Spleen (tissue), 11 donors: ENCODE results near the gene PRSS21. TPM values are rescaled to one million over a fixed set of nuclear protein-coding genes. Genes with fewer than 3 reads are reported as not detected.
A peak's percentile ranks its signal among the peaks of the same experiment; 100 is the strongest.

Experiments
- DNase-seq: peaks from one replicate; pipeline ENCODE4 v3.0.0-alpha.2; 2020
- H3K27ac ChIP-seq, 8 donors: fragments of 200-600 bp; sonication (generic) in 7 of 8; 1 replicate in 4 of 8; 2 replicates in 4 of 8; pipeline versions ENCODE4 v1.5.0 to v1.8.0; 2016 to 2021; ENCODE audit warnings: inconsistent platforms in 4 of 8, mild to moderate bottlenecking in 4 of 8, moderate library complexity in 1 of 8
- H3K27me3 ChIP-seq, 7 donors: fragments of 200-600 bp; sonication (generic) in 6 of 7; replicated peaks in 1 of 7; 1 replicate in 4 of 7; 2 replicates in 3 of 7; pipeline versions ENCODE4 v1.5.0 to v1.8.0; 2016 to 2021; ENCODE audit warnings: inconsistent platforms in 3 of 7, mild to moderate bottlenecking in 1 of 7
- H3K36me3 ChIP-seq, 6 donors: fragments of 200-600 bp; sonication (generic) in 5 of 6; 1 replicate in 4 of 6; 2 replicates in 2 of 6; pipeline versions ENCODE4 v1.5.0 to v1.8.0; 2016 to 2021; ENCODE audit warnings: inconsistent platforms in 2 of 6
- H3K4me1 ChIP-seq, 6 donors: fragments of 200-600 bp; sonication (generic) in 5 of 6; 1 replicate in 3 of 6; 2 replicates in 3 of 6; pipeline versions ENCODE4 v1.5.0 to v1.8.0; 2016 to 2021; ENCODE audit warnings: inconsistent platforms in 3 of 6
- H3K4me3 ChIP-seq, 8 donors: fragments of 200-600 bp; sonication (generic) in 7 of 8; 1 replicate in 4 of 8; 2 replicates in 4 of 8; pipeline versions ENCODE4 v1.5.0 to v1.8.0; 2016 to 2021; ENCODE audit warnings: inconsistent platforms in 4 of 8, mild to moderate bottlenecking in 4 of 8, moderate library complexity in 2 of 8
- H3K9me3 ChIP-seq, 8 donors: fragments of 200-600 bp; sonication (generic) in 7 of 8; 1 replicate in 4 of 8; 2 replicates in 4 of 8; pipeline versions ENCODE4 v1.5.0 to v1.8.0; 2016 to 2021; ENCODE audit warnings: inconsistent platforms in 4 of 8
- CTCF ChIP-seq, 11 experiments: fragments of 200-600 bp in 7 of 11; fragments of 450-650 bp in 4 of 11; sonication (generic) in 4 of 11; IDR thresholded peaks in 8 of 11; conservative IDR thresholded peaks in 3 of 11; 1 replicate in 7 of 11; 2 replicates in 4 of 11; pipeline versions ENCODE4 v1.4.0 to v1.8.0; 2016 to 2021; ENCODE audit warnings: antibody characterized with exemption in 11 of 11, inconsistent platforms in 4 of 11, mild to moderate bottlenecking in 1 of 11
- POLR2A ChIP-seq, 3 donors: fragments of 450-650 bp; IDR thresholded peaks; one replicate each; pipeline ENCODE4 v1.5.1; 2017; ENCODE audit warnings: antibody characterized with exemption in 3 of 3, mild to moderate bottlenecking in 1 of 3
- POLR2AphosphoS5 ChIP-seq, 3 donors: sonication (generic); formaldehyde crosslinking; IDR thresholded peaks; one replicate each; pipeline ENCODE4 v1.5.1; 2017; ENCODE audit warnings: antibody characterized with exemption in 3 of 3
- WGBS, 5 donors: extraction: QIAGEN DNeasy Blood & Tissue Kit in 3 of 5; methylation state at CpG; one replicate each; pipeline versions ENCODE4 v1.1.5 to v1.1.7; 2013 to 2018; 5-methylcytosine and 5-hydroxymethylcytosine counted together
- intact Hi-C: fragments of 100-400 bp; cut with DNase I; formaldehyde crosslinking; loops from one replicate; pipeline ENCODE4 v1.15.0; 2023; ENCODE audit warnings: low total_unique reads
- polyA plus RNA-seq, 3 donors: library from polyadenylated mRNA; stranded (reverse); fragments of 200-250 nt; gene quantifications; one replicate each; pipeline ENCODE4 v1.2.1, GENCODE V29; 2013
- small RNA-seq, 4 donors: library from RNA; depleted of rRNA; stranded (forward); fragments of <200 nt; gene quantifications; one replicate each; pipeline ENCODE3, GENCODE V24; 2016
- total RNA-seq, 7 donors: library from RNA; depleted of rRNA in 3 of 7; stranded (reverse); fragments of >200 nt in 3 of 7; fragmentation: NEBNext Ultra II Directional in 4 of 7; extraction: Animal tissue kit (Norgen Biotek cat#: 25700) in 4 of 7; gene quantifications; one replicate each; pipeline versions ENCODE4 v1.1.0 to v1.2.1, GENCODE V29; 2016 to 2021
- donor health status: healthy with polysubstance abuse.
- donor health status: DM: no; HTN: no; CAD: no; lungs with moderate emphysema.
- donor health status: DM: no; HTN: no; CAD: no.
- donor health status: Bipolar disorder and iron deficiency.
- donor health status: healthy.
- donor health status: DM: no; HTN: no; CAD: no.
- donor health status: DM: yes; HTN: yes; CAD: no.

PRSS21 gene
- total and polyA plus RNA-seq, 10 donors, result 0.49 to 4.9 (median 1.6) TPM

DNA sequence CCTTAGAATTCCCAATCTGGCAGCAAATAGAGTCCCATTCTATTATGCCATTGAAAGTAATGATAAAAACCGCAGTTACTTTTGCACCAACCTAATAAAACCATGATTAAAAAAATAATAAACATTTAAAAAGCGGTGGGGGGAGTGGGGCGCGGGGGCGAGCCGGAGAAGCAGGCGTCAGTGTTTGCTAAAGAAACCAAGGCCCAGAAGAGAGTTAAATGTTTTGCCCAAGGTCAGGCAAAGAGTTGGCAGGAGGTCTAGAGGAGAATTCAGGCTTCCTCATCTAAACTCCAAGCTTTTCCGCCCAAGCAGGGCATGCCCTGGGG, 50.6 kb downstream of the PRSS21 start:
- Histone ChIP-seq H3K36me3 (no peaks in the 10 kb centered on the region), H3K27ac (peak overlapping the region; percentile 93 to 99 (median 96)), H3K4me3 (peak overlapping the region; percentile 57 to 84 (median 64)), H3K4me1 (peaks cover 0 to 38% (median 24%) of the 10 kb centered on the region in 6 donors), H3K9me3 (no peaks in the 10 kb centered on the region), H3K27me3 (peaks cover 0 to 8% (median 0%) of the 10 kb centered on the region in 7 donors)
- DNase-seq, result no peak
- intact Hi-C loops, result no loop called here
- TF ChIP-seq POLR2A (IDR thresholded peaks at IDR 0.05) (no peak), POLR2AphosphoS5 (IDR thresholded peaks at IDR 0.05) (no peak), CTCF (IDR thresholded peaks at IDR 0.05 in 8 of 11, conservative IDR thresholded peaks at IDR 0.05 in 3 of 11) (no peak)
- 9 to 53% (median 33%) methylated on average over 8 of the region's 8 CpGs for WGBS, 5 donors

DNA sequence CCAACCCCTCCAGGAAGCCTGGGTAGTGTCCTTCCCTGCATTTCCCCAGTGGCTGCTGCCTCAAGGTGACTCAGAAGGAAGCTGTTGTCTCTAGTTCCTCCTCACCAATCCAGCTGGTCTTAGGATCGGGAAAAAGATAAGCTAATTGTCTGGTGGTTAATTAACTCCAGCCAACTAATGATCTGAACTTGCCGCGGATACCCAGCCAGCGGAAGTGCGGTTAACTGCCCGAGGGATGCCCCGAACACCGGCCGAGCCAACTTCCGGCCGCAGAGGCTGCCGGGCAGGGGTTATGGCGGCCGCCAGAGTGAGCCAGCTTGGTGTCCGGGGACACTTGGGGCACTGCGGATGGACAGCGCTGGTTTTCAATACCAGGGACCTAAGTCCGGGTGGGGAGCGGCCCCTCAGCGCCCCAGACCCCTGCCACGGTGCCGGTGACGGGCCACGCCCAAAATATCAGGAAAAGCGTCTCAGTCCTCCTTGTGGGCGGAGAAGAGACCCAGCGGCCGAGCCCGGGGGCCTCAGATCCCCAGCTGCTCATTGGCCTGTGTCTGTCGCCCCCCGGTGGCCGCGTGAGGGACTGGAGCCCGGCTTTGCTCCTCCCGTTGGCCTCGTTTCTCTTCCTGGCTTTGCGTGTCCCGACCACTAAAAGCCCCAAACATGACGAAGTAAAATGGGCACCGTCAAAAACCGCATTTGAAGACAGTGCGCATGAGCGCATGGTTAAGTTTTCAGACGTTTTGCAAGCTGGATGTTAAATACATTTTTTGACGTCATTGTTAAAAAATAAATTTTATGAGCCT, 51.2 kb downstream of the PRSS21 start:
- Histone ChIP-seq H3K9me3 (no peaks in the 10 kb centered on the region), H3K4me1 (peaks cover 0 to 38% (median 26%) of the 10 kb centered on the region in 6 donors), H3K36me3 (no peaks in the 10 kb centered on the region), H3K27me3 (peaks cover 0 to 3% (median 0%) of the 10 kb centered on the region in 7 donors), H3K4me3 (peak overlapping the region; percentile 57 to 84 (median 64)), H3K27ac (peak overlapping the region; percentile 93 to 99 (median 96))
- 0 to 1% (median 0%) methylated on average over 11 to 45 of the region's 45 CpGs for whole genome bisulfite sequencing, 5 donors
- peak; percentile 94 to 99 (median 98) for TF ChIP-seq CTCF (IDR thresholded peaks at IDR 0.05 in 8 of 11, conservative IDR thresholded peaks at IDR 0.05 in 3 of 11)
- no peak for TF ChIP-seq POLR2A (IDR thresholded peaks at IDR 0.05)
- peak; percentile 82 to 91 (median 85) for TF ChIP-seq POLR2AphosphoS5 (IDR thresholded peaks at IDR 0.05)
- peak; percentile 98 for DNase-seq
- intact Hi-C loops, result no loop called here

Small RNA genes within 50 kb of the gene (small RNA-seq; reads per million reads assigned to genes)
- 0 to 0.15 (median 0) reads per million in 4 donors for gene SNORA3C

Other genes with a start within 250 kb of the PRSS21 start
- gene KCTD5, start 134.7 kb upstream of the PRSS21 start, total RNA-seq, result 10 to 100 TPM; 20.5 to 32.1 (median 28.2) TPM
- 10 to 100 TPM; 13.1 to 24.1 (median 19.2) TPM for gene KCTD5, start 134.7 kb upstream of the PRSS21 start, polyA plus RNA-seq
- 1 to 10 TPM in 6 of 7 donors, under 1 TPM in 1; 0.84 to 2.1 (median 1.2) TPM for gene PRSS27, start 97.0 kb upstream of the PRSS21 start, total RNA-seq
- 1 to 10 TPM; 1.2 to 1.5 (median 1.2) TPM for gene PRSS27, start 97.0 kb upstream of the PRSS21 start, polyA plus RNA-seq
- 100 to 1,000 TPM; 590 to 922 (median 875) TPM for gene SRRM2, start 64.6 kb upstream of the PRSS21 start, total RNA-seq
- gene SRRM2, start 64.6 kb upstream of the PRSS21 start, polyA plus RNA-seq, result 1,000 to 10,000 TPM in 1 of 3 donors, 100 to 1,000 TPM in 2; 239 to 1,169 (median 672) TPM
- gene ELOB, start 40.0 kb upstream of the PRSS21 start, total RNA-seq, result 100 to 1,000 TPM; 128 to 467 (median 134) TPM
- gene ELOB, start 40.0 kb upstream of the PRSS21 start, polyA plus RNA-seq, result 100 to 1,000 TPM; 233 to 378 (median 247) TPM
- gene PRSS33, start 29.7 kb upstream of the PRSS21 start, total RNA-seq, result under 1 TPM in 2 of 7 donors, not detected in 5; 0.32 to 0.67 TPM
- gene PRSS33, start 29.7 kb upstream of the PRSS21 start, polyA plus RNA-seq, result under 1 TPM in 1 of 3 donors, not detected in 2; 0.03 TPM
- not detected for gene PRSS41, start 18.8 kb upstream of the PRSS21 start, total RNA-seq
- not detected for gene PRSS41, start 18.8 kb upstream of the PRSS21 start, polyA plus RNA-seq
- 1 to 10 TPM in 5 of 7 donors, under 1 TPM in 1, not detected in 1; 0.79 to 3.8 (median 1.5) TPM for gene ZG16B, start 13.1 kb downstream of the PRSS21 start, total RNA-seq
- 1 to 10 TPM in 2 of 3 donors, under 1 TPM in 1; 0.73 to 1.6 (median 1.5) TPM for gene ZG16B, start 13.1 kb downstream of the PRSS21 start, polyA plus RNA-seq
- under 1 TPM in 1 of 7 donors, not detected in 6; 0.60 TPM for gene PRSS22, start 40.9 kb downstream of the PRSS21 start, total RNA-seq
- gene PRSS22, start 40.9 kb downstream of the PRSS21 start, polyA plus RNA-seq, result under 1 TPM in 2 of 3 donors, not detected in 1; 0.19 to 0.33 TPM
- gene FLYWCH2, start 66.0 kb downstream of the PRSS21 start, total RNA-seq, result 10 to 100 TPM; 27.5 to 98.6 (median 48.4) TPM
- gene FLYWCH2, start 66.0 kb downstream of the PRSS21 start, polyA plus RNA-seq, result 10 to 100 TPM; 31.6 to 62.6 (median 49.5) TPM
- gene FLYWCH1, start 94.7 kb downstream of the PRSS21 start, total RNA-seq, result 10 to 100 TPM; 34.8 to 79.3 (median 57.0) TPM
- gene FLYWCH1, start 94.7 kb downstream of the PRSS21 start, polyA plus RNA-seq, result 10 to 100 TPM; 14.0 to 47.0 (median 43.9) TPM
- 1 to 10 TPM in 1 of 7 donors, under 1 TPM in 1, not detected in 5; 0.40 to 1.0 TPM for gene KREMEN2, start 147.0 kb downstream of the PRSS21 start, total RNA-seq
- 1 to 10 TPM in 1 of 3 donors, under 1 TPM in 2; 0.41 to 1.2 (median 0.42) TPM for gene KREMEN2, start 147.0 kb downstream of the PRSS21 start, polyA plus RNA-seq
- 1 to 10 TPM; 3.3 to 9.0 (median 6.4) TPM for gene PAQR4, start 152.1 kb downstream of the PRSS21 start, total RNA-seq
- gene PAQR4, start 152.1 kb downstream of the PRSS21 start, polyA plus RNA-seq, result 1 to 10 TPM; 2.1 to 7.1 (median 6.3) TPM
- 1 to 10 TPM; 3.3 to 9.6 (median 5.6) TPM for gene PKMYT1, start 163.2 kb downstream of the PRSS21 start, total RNA-seq
- 10 to 100 TPM in 1 of 3 donors, 1 to 10 TPM in 2; 3.9 to 11.3 (median 6.8) TPM for gene PKMYT1, start 163.2 kb downstream of the PRSS21 start, polyA plus RNA-seq
- gene CLDN9, start 195.7 kb downstream of the PRSS21 start, total RNA-seq, result 1 to 10 TPM in 2 of 7 donors, under 1 TPM in 5; 0.24 to 1.7 (median 0.56) TPM
- under 1 TPM; 0.06 to 0.37 (median 0.16) TPM for gene CLDN9, start 195.7 kb downstream of the PRSS21 start, polyA plus RNA-seq
- not detected for gene CLDN6, start 200.9 kb downstream of the PRSS21 start, total RNA-seq
- gene CLDN6, start 200.9 kb downstream of the PRSS21 start, polyA plus RNA-seq, result not detected
- 10 to 100 TPM in 3 of 7 donors, 1 to 10 TPM in 4; 2.0 to 26.1 (median 7.5) TPM for gene TNFRSF12A, start 203.1 kb downstream of the PRSS21 start, total RNA-seq
- 10 to 100 TPM in 1 of 3 donors, 1 to 10 TPM in 2; 7.7 to 16.5 (median 8.3) TPM for gene TNFRSF12A, start 203.1 kb downstream of the PRSS21 start, polyA plus RNA-seq
- gene HCFC1R1, start 206.7 kb downstream of the PRSS21 start, total RNA-seq, result 10 to 100 TPM; 15.5 to 30.8 (median 21.6) TPM
- 10 to 100 TPM; 60.5 to 74.5 (median 62.8) TPM for gene HCFC1R1, start 206.7 kb downstream of the PRSS21 start, polyA plus RNA-seq
- gene THOC6, start 206.8 kb downstream of the PRSS21 start, total RNA-seq, result 10 to 100 TPM; 19.3 to 30.4 (median 26.3) TPM
- gene THOC6, start 206.8 kb downstream of the PRSS21 start, polyA plus RNA-seq, result 10 to 100 TPM; 40.7 to 57.2 (median 41.0) TPM
- under 1 TPM in 4 of 7 donors, not detected in 3; 0.30 to 0.77 (median 0.32) TPM for gene BICDL2, start 219.7 kb downstream of the PRSS21 start, total RNA-seq
- gene BICDL2, start 219.7 kb downstream of the PRSS21 start, polyA plus RNA-seq, result under 1 TPM; 0.03 to 0.22 (median 0.15) TPM
- 100 to 1,000 TPM in 4 of 7 donors, 10 to 100 TPM in 3; 24.3 to 282 (median 113) TPM for gene MMP25, start 229.3 kb downstream of the PRSS21 start, total RNA-seq
- 10 to 100 TPM in 2 of 3 donors, 1 to 10 TPM in 1; 2.7 to 45.0 (median 41.9) TPM for gene MMP25, start 229.3 kb downstream of the PRSS21 start, polyA plus RNA-seq
- 100 to 1,000 TPM; 171 to 414 (median 309) TPM for gene IL32, start 248.4 kb downstream of the PRSS21 start, total RNA-seq
- gene IL32, start 248.4 kb downstream of the PRSS21 start, polyA plus RNA-seq, result 100 to 1,000 TPM; 256 to 624 (median 277) TPM